OCI-LY1 (cell line): ENCODE results near the gene ALDH16A1.

ENCODE experiments used
- EZH2 ChIP-seq: fragments of 200-600 bp; sonication (generic), shearing (Covaris generic); IDR thresholded peaks from 2 replicates; pipeline ENCODE4 v1.8.0; 2017; ENCODE audit warnings: borderline replicate concordance, mixed run types, mild to moderate bottlenecking, antibody characterized with exemption, low read length, moderate library complexity, mixed read lengths
- TF ChIP-seq, protein P1 (sequence below): fragments of 200-600 bp; sonication (generic), shearing (Covaris generic); IDR thresholded peaks from 2 replicates; pipeline ENCODE4 v1.5.1; 2017; ENCODE audit warnings: mild to moderate bottlenecking, antibody characterized with exemption, low read length, moderate library complexity, mixed read lengths

DNA sequence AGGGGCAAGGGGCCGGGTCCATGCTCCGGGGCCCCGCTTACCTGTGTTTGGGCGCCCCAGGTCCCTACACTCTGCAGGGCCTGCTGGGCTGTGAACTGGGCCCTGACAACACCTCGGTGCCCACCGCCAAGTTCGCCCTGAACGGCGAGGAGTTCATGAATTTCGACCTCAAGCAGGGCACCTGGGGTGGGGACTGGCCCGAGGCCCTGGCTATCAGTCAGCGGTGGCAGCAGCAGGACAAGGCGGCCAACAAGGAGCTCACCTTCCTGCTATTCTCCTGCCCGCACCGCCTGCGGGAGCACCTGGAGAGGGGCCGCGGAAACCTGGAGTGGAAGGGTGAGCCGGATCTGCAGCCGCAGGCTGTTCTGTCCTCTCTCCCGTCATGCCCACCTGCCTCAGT, 61.1 kb downstream of the ALDH16A1 start:
- TF ChIP-seq, protein P1, sequence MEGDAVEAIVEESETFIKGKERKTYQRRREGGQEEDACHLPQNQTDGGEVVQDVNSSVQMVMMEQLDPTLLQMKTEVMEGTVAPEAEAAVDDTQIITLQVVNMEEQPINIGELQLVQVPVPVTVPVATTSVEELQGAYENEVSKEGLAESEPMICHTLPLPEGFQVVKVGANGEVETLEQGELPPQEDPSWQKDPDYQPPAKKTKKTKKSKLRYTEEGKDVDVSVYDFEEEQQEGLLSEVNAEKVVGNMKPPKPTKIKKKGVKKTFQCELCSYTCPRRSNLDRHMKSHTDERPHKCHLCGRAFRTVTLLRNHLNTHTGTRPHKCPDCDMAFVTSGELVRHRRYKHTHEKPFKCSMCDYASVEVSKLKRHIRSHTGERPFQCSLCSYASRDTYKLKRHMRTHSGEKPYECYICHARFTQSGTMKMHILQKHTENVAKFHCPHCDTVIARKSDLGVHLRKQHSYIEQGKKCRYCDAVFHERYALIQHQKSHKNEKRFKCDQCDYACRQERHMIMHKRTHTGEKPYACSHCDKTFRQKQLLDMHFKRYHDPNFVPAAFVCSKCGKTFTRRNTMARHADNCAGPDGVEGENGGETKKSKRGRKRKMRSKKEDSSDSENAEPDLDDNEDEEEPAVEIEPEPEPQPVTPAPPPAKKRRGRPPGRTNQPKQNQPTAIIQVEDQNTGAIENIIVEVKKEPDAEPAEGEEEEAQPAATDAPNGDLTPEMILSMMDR = no peak
- no peak for TF ChIP-seq EZH2
